KOPT-K1 (cell line): ENCODE measurements around the gene B3GALT6.

Source experiments
- H3K27ac ChIP-seq: fragments of 200-600 bp; sonication (generic); 2 replicates; pipeline ENCODE4 v1.5.1; 2016; ENCODE audit warnings: antibody characterized with exemption, mild to moderate bottlenecking, low read depth, low read length; ENCODE audit not compliant: poor library complexity, severe bottlenecking
- H3K36me3 ChIP-seq: fragments of 200-600 bp; sonication (generic); 2 replicates; pipeline ENCODE4 v1.5.1; 2017; ENCODE audit warnings: antibody characterized with exemption, mild to moderate bottlenecking, low read length, moderate library complexity; ENCODE audit not compliant: insufficient read depth
- H3K9me3 ChIP-seq: fragments of 200-600 bp; sonication (generic); 2 replicates; pipeline ENCODE4 v1.5.1; 2017; ENCODE audit warnings: antibody characterized with exemption, low read length, mild to moderate bottlenecking; ENCODE audit not compliant: insufficient read depth, poor library complexity, severe bottlenecking

The B3GALT6 gene

GRCh38 chr1:1231400-1232207 lies 433 bp upstream of the B3GALT6 start, which contains the start of gene SDF4:
TSS of gene SDF4 (minus strand) at chr1:1232001. CDS start at chr1:1228772, 3,229 bp downstream.
- H3K9me3 ChIP-seq = no peaks in the 10 kb centered on the region
- H3K36me3 ChIP-seq = peaks cover 40% of the 10 kb centered on the region; the same call in 1 of the 2 replicates
- peak within 1 kb of the TSS; percentile 79 for H3K27ac ChIP-seq

DNA sequence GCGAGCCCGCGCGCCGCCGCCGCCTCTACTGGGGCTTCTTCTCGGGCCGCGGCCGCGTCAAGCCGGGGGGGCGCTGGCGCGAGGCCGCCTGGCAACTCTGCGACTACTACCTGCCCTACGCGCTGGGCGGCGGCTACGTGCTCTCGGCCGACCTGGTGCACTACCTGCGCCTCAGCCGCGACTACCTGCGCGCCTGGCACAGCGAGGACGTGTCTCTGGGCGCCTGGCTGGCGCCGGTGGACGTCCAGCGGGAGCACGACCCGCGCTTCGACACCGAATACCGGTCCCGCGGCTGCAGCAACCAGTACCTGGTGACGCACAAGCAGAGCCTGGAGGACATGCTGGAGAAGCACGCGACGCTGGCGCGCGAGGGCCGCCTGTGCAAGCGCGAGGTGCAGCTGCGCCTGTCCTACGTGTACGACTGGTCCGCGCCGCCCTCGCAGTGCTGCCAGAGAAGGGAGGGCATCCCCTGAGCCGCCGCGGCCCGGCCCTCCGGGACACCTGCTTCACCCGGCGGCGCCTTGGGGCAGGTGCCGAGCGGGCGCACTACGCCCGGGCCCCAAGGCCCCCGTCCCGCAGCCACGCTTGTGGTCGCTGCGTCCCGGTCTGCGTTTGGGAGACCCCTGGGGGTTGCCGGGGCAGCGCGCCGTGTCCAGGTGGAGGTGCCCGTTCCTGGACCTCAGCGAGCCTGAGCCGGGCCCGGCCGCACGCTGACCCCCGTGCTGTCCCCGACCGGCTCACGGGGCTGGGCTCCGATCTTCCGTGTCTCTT lies 944 bp downstream of the B3GALT6 start:
- Histone ChIP-seq H3K36me3 (peaks cover 28% of the 10 kb centered on the region; the same call in 1 of the 2 replicates), H3K9me3 (no peaks in the 10 kb centered on the region), H3K27ac (peak overlapping the region; percentile 79)

DNA sequence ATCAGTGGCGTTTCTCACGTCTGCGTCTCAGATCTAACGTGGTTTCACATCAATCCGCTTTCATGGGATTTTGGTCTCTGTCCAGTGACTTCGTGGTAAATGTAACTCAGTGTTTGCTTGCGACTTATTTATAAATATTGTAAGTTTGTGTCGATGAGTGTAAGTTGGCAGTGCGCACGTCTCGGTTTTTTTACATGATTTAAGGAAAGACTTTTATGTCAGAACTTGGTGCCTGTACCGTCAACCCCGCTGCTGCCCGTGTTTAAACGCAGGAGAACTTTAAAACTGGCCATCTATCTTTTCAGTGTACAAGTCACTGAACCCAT lies 1.5 kb downstream of the B3GALT6 start:
- Histone ChIP-seq H3K27ac (no peak overlapping the region), H3K36me3 (peaks cover 23% of the 10 kb centered on the region; the same call in 1 of the 2 replicates), H3K9me3 (no peaks in the 10 kb centered on the region)

DNA sequence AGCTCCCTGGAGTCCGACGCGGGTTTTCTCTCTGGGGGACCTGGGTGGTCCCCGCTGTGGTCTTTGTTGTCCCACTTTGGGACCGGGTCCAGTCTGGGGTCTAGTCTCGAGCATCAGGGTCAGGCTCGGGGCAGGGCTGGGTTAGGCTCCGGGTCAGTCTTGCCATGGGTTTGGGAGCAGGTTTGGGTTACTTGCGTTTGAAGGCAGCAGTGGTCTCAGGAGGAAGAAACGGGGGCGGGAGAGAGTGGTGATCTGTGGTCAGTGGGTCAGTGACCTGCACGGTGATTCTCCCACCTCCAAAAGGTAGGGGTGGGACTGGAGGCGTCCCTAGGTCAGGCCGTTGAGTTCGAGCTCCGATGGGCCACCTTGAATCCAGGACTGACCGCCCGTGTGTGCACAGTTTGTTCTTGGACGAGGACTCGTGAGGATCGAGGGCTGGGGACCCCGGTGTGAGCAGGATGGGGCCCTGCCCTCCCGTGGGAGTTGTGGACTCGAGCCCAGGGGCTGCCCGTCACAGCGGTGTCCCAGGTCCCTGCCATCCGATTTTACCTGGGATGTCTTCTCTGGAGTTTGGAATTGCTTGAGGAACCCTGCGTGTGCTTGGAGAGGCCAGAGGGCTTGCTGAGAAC lies 2.3 kb downstream of the B3GALT6 start:
- H3K9me3 ChIP-seq = no peaks in the 10 kb centered on the region
- H3K36me3 ChIP-seq = peaks cover 15% of the 10 kb centered on the region; the same call in 1 of the 2 replicates
- no peak overlapping the region for H3K27ac ChIP-seq

DNA sequence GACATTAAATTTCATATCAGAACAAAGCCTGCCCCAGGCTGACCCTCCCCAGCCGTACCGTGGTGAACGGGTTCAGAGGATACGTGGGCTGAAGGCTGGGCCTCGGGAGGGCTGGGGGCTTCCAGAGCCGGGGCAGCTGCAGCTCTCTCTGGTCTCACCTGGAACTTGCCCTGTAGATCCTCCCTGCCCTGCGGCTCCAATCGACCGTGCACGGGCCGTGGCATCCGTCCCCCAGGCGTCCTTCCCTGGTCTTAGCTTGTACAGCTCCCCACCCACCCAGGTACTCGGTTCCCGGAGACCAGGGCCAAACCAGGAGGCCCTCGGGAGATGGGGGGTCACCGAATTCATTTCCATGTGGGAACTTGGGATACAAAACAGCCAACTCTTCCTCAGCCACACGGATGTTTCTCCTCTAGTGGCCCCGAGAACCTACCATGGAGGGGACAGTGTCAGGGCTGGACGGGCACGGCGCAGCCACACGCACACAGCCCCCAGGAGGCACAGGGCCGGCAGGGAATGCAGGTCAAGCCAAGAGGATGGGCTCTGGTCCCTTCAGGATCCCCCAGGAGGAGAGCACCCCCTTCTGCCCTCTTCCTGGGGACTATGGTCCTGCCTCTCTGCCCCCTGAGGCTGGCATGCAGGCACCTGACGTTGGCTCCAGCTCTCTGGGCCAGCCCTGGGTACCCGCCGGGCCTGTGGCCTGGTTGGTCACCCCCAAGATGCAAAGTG lies 3.1 kb downstream of the B3GALT6 start:
- Histone ChIP-seq H3K36me3 (peaks cover 14% of the 10 kb centered on the region; the same call in 1 of the 2 replicates), H3K9me3 (no peaks in the 10 kb centered on the region), H3K27ac (no peak overlapping the region)

DNA sequence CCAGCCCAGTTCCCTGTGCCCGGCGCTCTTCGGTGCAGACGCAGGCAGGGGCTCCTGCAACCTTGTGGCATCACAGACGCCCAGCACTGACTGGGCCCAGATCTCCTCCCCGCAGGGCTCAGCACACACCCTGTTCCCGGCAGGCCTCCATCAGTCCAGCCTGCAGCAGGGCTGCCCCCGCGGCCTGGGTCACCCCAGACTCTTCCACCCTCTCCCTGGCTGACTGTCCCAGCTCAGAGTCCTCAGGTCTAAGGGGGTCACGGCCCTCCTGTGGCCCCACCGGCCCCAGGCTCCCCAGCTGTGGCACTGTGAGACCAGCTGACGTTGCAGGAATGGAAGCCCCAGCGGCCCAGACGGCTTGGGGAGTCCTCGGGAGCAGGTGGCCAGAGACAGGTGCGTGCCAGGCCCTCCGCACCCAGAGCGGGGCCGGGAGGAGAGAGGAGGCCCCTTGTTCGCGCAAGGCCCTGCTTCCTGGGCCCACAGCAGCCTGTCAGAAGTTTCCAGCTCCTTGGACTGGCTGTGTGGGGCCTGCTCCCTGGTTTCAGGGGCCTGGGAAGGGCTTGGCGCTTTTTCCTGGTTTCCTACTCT lies 4.2 kb downstream of the B3GALT6 start:
- Histone ChIP-seq H3K27ac (no peak overlapping the region), H3K36me3 (peaks cover 14% of the 10 kb centered on the region; the same call in 1 of the 2 replicates), H3K9me3 (no peaks in the 10 kb centered on the region)

- H3K9me3 ChIP-seq = no peaks in the 10 kb centered on the region
- H3K36me3 ChIP-seq = peaks cover 14% of the 10 kb centered on the region; the same call in 1 of the 2 replicates
- no peak overlapping the region for H3K27ac ChIP-seq
Observed at GRCh38 chr1:1236945-1237873, 5.2 kb downstream of the B3GALT6 start.

DNA sequence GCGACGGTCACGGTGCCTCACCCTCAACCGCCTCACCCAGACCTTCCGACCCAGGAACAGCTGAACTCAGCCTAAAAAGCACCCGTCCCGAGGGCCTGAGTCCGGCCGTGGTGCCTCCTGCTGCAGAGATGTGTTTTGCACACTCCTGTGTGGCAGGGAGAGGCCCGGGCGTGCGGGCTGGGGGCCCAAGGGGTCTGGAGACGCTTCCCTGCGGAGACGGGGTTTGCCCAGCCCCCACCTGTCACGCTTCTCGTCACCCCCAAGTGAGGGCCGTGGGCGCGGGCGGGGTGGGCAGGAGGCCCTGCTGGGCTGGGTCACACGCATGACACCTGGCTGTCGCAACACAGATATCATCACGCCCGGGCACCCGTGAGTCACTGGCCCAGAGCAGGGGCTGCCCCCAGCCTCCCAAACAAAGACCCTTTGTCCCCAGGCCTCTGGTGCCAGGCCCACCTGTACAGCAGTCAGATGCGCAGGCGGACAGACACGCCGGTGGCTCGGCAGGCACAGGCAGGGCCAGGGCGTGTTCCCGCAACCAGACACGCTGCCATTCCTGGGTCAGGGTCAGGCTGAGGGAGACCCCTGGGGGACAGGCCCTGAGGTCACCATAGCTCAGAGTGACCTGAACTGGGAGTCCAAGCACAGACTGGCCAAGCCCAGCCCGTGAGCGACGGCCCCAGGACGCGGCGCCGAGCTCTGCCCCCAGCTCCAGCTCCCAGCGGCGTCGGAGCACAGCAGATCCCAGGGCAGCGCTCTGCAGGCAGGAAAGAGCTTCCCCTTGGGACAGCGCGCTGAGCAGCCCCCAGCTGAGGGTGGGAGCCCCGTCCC lies 6.1 kb downstream of the B3GALT6 start:
- H3K9me3 ChIP-seq = no peaks in the 10 kb centered on the region
- peaks cover 14% of the 10 kb centered on the region; the same call in 1 of the 2 replicates for H3K36me3 ChIP-seq
- H3K27ac ChIP-seq = no peak overlapping the region

DNA sequence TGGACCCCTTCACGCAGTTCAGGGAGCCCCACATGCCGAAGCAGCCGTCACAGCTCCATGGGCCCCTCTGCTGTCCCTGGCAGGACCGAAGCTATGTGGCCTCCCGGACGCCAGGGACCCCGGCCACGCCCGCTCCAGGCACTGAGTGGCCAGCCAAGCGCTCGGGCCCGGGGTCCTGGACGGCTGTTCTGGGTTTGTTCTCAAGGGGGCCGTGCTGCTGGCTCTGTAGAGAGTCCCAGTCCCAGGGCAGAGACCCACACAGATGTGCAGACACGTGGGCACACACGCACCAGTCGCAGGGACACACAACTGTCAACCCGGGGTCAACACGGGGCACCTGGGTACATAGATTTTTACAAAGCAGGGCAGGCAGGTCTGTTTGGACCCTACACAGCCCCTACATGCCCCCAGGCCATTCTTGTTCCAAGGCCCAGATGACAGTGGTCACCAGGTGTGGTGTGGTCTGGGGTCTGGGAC lies 6.7 kb downstream of the B3GALT6 start:
- H3K9me3 ChIP-seq = no peaks in the 10 kb centered on the region
- H3K36me3 ChIP-seq = peaks cover 14% of the 10 kb centered on the region; the same call in 1 of the 2 replicates
- no peak overlapping the region for H3K27ac ChIP-seq

DNA sequence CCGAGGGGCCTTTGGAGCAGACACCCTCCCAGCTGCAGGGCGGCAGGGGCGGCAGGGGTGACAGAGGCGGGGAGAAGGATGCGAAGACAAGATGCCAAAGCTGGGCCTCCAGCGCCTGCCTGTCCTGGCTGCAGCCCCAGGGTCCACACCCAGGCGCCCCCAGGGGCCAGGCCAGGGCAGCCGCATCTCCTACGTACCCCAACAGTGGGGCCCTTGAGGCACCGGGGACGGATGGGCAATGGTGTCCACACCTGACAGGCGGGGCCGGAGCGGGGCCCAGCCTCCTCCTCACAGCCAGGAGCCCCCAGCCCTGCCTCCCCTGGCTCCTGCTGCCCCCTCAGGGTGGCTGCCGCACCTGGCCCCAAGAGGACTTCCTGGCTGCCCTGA lies 7.2 kb downstream of the B3GALT6 start:
- Histone ChIP-seq H3K27ac (no peak overlapping the region), H3K9me3 (no peaks in the 10 kb centered on the region), H3K36me3 (peaks cover 12% of the 10 kb centered on the region; the same call in 1 of the 2 replicates)

- Histone ChIP-seq H3K27ac (no peak overlapping the region), H3K9me3 (no peaks in the 10 kb centered on the region), H3K36me3 (peaks cover 6% of the 10 kb centered on the region; the same call in 1 of the 2 replicates)
Observed at GRCh38 chr1:1239614-1240347, 7.7 kb downstream of the B3GALT6 start.

- Histone ChIP-seq H3K27ac (no peak overlapping the region), H3K36me3 (peaks cover under 1% of the 10 kb centered on the region; the same call in 1 of the 2 replicates)
Observed at GRCh38 chr1:1240348-1240732, 8.3 kb downstream of the B3GALT6 start.

More at GRCh38 chr1:1240348-1240732, 8.3 kb downstream of the B3GALT6 start:
- no peaks in the 10 kb centered on the region for H3K9me3 ChIP-seq
